ENCODE results near the gene CD82.
"Not testable (repeated sequence)": the region's sequence is repeated elsewhere in the genome, so short reads cannot be mapped to it uniquely, and the experiment has no call there.

Gene CD82

GRCh38 chr11:44654057-44654456 is 88.6 kb downstream of the CD82 start:
- DNase-seq (ENCODE audit: insufficient read length, low spot score) = no peak
- FAIRE-seq = no peak

GRCh38 chr11:44654596-44654995 is 89.1 kb downstream of the CD82 start:
- FAIRE-seq (no peak), DNase-seq (ENCODE audit: insufficient read length, low spot score) (no peak)

GRCh38 chr11:44657836-44658505 is 92.5 kb downstream of the CD82 start:
- DNase-seq (ENCODE audit: insufficient read length, low spot score) = no peak
- FAIRE-seq = no peak

GRCh38 chr11:44658506-44658850 is 93.0 kb downstream of the CD82 start:
- no peak for FAIRE-seq
- no peak for DNase-seq (ENCODE audit: insufficient read length, low spot score)

- FAIRE-seq = no peak
- no peak for DNase-seq (ENCODE audit: insufficient read length, low spot score)
Observed at GRCh38 chr11:44659641-44660040, 94.2 kb downstream of the CD82 start.

GRCh38 chr11:44660535-44660934 is 95.1 kb downstream of the CD82 start:
- not testable (repeated sequence) for DNase-seq (ENCODE audit: insufficient read length, low spot score); FAIRE-seq

- DNase-seq (ENCODE audit: insufficient read length, low spot score) (no peak), FAIRE-seq (no peak)
Observed at GRCh38 chr11:44661311-44661717, 95.9 kb downstream of the CD82 start.

Data from GM19239 (cell line).